Natural killer cell (primary cell): ENCODE measurements around the gene TMEM218. TPM values are rescaled to one million over a fixed set of nuclear protein-coding genes. Genes with fewer than 3 reads are reported as not detected.

Experiments
- ATAC-seq, 3 donors: fragments of 150-1000 bp in 2 of 3; fragments of 200-7000 bp in 1 of 3; cut with Tn5 transposase; 1 replicate in 1 of 3; 2 replicates in 2 of 3; pipeline ENCODE4 v1.10.0; 2021; ENCODE audit warnings: mild to moderate bottlenecking in 2 of 3, moderate library complexity in 2 of 3
- DNase-seq, 2 donors: peaks; one replicate each; pipeline versions ENCODE4 v3.0.0 to v3.0.0-alpha.2; 2013 to 2021; ENCODE audit warnings: mixed read lengths in 1 of 2
- H3K27ac ChIP-seq: one replicate; pipeline ENCODE4 v1.5.1; 2013; ENCODE audit warnings: mild to moderate bottlenecking, low read length
- H3K27me3 ChIP-seq: one replicate; pipeline ENCODE4 v1.6.1; 2013; ENCODE audit warnings: low read length; ENCODE audit not compliant: control insufficient read depth, insufficient read depth
- H3K36me3 ChIP-seq: one replicate; pipeline ENCODE4 v1.6.1; 2013; ENCODE audit warnings: low read length; ENCODE audit not compliant: control insufficient read depth, insufficient read depth
- H3K4me1 ChIP-seq: one replicate; pipeline ENCODE4 v1.6.1; 2013; ENCODE audit warnings: low read length; ENCODE audit not compliant: control insufficient read depth, insufficient read depth
- H3K4me3 ChIP-seq: one replicate; pipeline ENCODE4 v1.5.1; 2013; ENCODE audit warnings: low read length
- H3K9me3 ChIP-seq: one replicate; pipeline ENCODE4 v1.6.1; 2013; ENCODE audit warnings: low read length; ENCODE audit not compliant: control insufficient read depth, insufficient read depth
- H3K27ac Mint-ChIP-seq, 2 donors: one replicate each; pipeline ENCODE4 v1.8.0; 2022; ENCODE audit warnings: mild to moderate bottlenecking in 2 of 2, mixed read lengths in 2 of 2, moderate library complexity in 1 of 2
- H3K27me3 Mint-ChIP-seq, 2 donors: one replicate each; pipeline ENCODE4 v1.8.0; 2022; ENCODE audit warnings: low read depth in 2 of 2, mixed read lengths in 2 of 2
- H3K36me3 Mint-ChIP-seq: one replicate; pipeline ENCODE4 v1.8.0; 2022; ENCODE audit warnings: mixed read lengths
- H3K4me1 Mint-ChIP-seq, 2 donors: one replicate each; pipeline ENCODE4 v1.8.0; 2022; ENCODE audit warnings: mixed read lengths in 2 of 2
- H3K4me3 Mint-ChIP-seq: one replicate; pipeline ENCODE4 v1.8.0; 2022; ENCODE audit warnings: mild to moderate bottlenecking, moderate library complexity, mixed read lengths
- H3K9me3 Mint-ChIP-seq, 2 donors: one replicate each; pipeline ENCODE4 v1.8.0; 2022; ENCODE audit warnings: mixed read lengths in 2 of 2
- CTCF ChIP-seq: fragments of 200-600 bp; IDR thresholded peaks from one replicate; pipeline ENCODE4 v1.8.0; 2022; ENCODE audit warnings: antibody characterized with exemption
- whole genome bisulfite sequencing: methylation state at CpG from one replicate; pipeline ENCODE4 v1.1.7; 2013; ENCODE audit warnings: missing lambda C conversion rate; ENCODE audit not compliant: insufficient coverage; 5-methylcytosine and 5-hydroxymethylcytosine counted together
- intact Hi-C: fragments of 100-400 bp; cut with micrococcal nuclease; formaldehyde crosslinking; loops from one replicate; pipeline ENCODE4 v1.14.2; 2022
- total RNA-seq, 4 donors: library from RNA; stranded (reverse); fragments of 120-200 nt in 1 of 4; gene quantifications; one replicate each; pipeline versions ENCODE4 v1.2.3 to v1.2.4, GENCODE V29; 2013 to 2022

Gene TMEM218
- total RNA-seq, 3 donors from 2014 or later (not counting 1 experiment from before 2014, with no cell fraction given): 10.0 to 14.2 (median 12.1) TPM

DNA sequence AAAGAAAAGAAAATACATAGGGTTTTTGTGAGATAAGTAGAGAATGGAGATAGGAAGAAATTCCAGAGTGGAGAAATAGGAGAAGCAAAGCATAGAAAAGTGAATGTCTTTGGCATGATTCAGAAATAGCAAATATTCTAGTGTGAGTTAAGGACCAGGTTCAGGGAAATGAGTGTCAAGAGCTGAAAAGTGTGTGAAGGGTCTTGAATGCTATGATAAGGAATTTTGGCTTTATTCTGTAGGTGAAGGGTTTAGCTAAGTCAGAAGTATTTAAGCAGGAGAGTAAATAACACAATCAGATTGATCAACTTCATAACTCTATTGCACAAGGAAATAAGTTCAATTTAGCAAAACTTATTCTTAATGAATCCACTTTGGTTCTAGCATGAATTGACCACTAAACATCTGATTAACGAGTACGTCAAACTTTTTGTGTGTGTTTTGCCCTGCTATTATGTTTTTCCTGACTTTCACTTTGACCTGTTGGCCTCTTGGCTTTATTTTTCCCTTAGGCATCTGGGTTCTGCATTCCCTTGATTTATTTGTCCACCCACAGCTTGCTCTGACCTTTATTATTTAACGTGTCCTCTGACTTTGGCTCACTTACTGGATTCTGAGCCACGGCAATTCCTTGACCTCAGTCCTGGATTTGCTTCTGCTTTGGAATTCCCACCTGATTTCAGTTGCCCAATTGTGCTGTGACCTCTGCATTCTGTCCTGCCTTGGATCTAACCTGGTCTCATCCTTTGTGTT lies 11.9 kb upstream of the TMEM218 start:
- H3K4me3 ChIP-seq: no peak overlapping the region
- H3K27ac ChIP-seq: no peak overlapping the region
- H3K36me3 Mint-ChIP-seq: no peaks in the 10 kb centered on the region
- no peaks in the 10 kb centered on the region for H3K9me3 Mint-ChIP-seq
- intact Hi-C loops: no loop called here
- H3K4me3 Mint-ChIP-seq: no peak overlapping the region
- DNase-seq (no peak), ATAC-seq (no peak)
- H3K4me1 Mint-ChIP-seq: peaks cover 0 to 9% of the 10 kb centered on the region in 2 donors
- no peaks in the 10 kb centered on the region for H3K9me3 ChIP-seq
- TF ChIP-seq CTCF: no peak
- WGBS: 95% methylated on average over 4 of the region's 4 CpGs
- no peak overlapping the region for H3K27ac Mint-ChIP-seq
- H3K27me3 ChIP-seq: no peaks in the 10 kb centered on the region
- H3K27me3 Mint-ChIP-seq: peaks cover 31 to 64% of the 10 kb centered on the region in 2 donors
- no peaks in the 10 kb centered on the region for H3K4me1 ChIP-seq
- no peaks in the 10 kb centered on the region for H3K36me3 ChIP-seq

DNA sequence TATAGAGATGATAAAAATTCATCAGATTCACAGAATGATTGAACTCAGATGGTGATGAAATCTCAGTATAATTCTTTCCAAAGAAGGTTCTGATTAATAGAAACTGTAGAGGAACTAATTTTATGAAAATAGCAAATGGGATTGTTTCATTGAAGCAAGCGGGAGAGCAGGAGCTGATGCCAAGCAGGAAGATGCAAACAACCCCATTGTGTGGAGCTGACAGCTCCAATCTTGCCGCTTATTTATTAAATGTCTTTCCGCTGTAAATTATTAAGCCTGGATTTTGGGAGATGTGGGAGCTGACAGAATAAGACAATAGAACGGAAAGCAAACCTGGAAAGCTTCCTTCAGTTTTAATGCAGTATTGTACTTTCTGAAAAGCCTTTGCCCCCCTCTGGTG lies 6.0 kb upstream of the TMEM218 start:
- H3K9me3 Mint-ChIP-seq: no peaks in the 10 kb centered on the region
- no peak overlapping the region for H3K4me3 ChIP-seq
- intact Hi-C loops: loop anchor here (10.0 kb wide), 1 partner anchor 477 kb away; the partner anchor contains the start of gene STT3A
- no peak overlapping the region for H3K27ac Mint-ChIP-seq
- no peaks in the 10 kb centered on the region for H3K36me3 Mint-ChIP-seq
- peaks cover 0 to under 1% of the 10 kb centered on the region in 2 donors for H3K4me1 Mint-ChIP-seq
- ATAC-seq (no peak), DNase-seq (no peak)
- no peak overlapping the region for H3K27ac ChIP-seq
- no peaks in the 10 kb centered on the region for H3K36me3 ChIP-seq
- no peaks in the 10 kb centered on the region for H3K27me3 ChIP-seq
- no peak overlapping the region for H3K4me3 Mint-ChIP-seq
- H3K9me3 ChIP-seq: no peaks in the 10 kb centered on the region
- no peak for TF ChIP-seq CTCF
- H3K27me3 Mint-ChIP-seq: peaks cover 20 to 63% of the 10 kb centered on the region in 2 donors
- WGBS: 73% methylated on average over 4 of the region's 4 CpGs
- no peaks in the 10 kb centered on the region for H3K4me1 ChIP-seq

DNA sequence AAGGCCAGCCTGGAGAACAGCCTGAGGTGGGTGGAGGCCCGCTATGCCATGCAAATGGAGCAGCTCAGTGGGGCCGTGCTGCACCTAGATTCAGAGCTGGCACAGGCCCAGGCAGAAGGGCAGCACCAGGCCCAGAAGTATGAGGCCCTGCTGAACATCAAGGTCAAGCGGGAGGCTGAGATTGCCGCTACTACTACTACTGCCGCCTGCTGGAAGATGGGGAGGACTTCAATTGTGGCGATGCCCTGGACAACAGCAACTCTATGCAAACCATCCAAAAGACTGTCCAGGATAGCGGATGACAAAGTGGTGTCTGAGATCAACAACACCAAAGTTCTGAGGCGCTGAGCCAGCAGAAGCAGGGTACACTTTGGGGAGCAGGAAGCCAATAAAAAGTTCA lies 3.1 kb upstream of the TMEM218 start:
- Histone ChIP-seq H3K36me3 (no peaks in the 10 kb centered on the region), H3K27ac (no peak overlapping the region), H3K4me3 (no peak overlapping the region), H3K27me3 (no peaks in the 10 kb centered on the region), H3K4me1 (peaks cover 14% of the 10 kb centered on the region), H3K9me3 (no peaks in the 10 kb centered on the region)
- TF ChIP-seq CTCF: no peak
- no peak for DNase-seq
- Mint-ChIP-seq H3K4me3 (no peak overlapping the region), H3K9me3 (no peaks in the 10 kb centered on the region), H3K27me3 (peaks cover 13 to 34% of the 10 kb centered on the region in 2 donors), H3K27ac (no peak overlapping the region), H3K4me1 (peaks cover 17 to 23% of the 10 kb centered on the region in 2 donors), H3K36me3 (no peaks in the 10 kb centered on the region)
- WGBS: 79% methylated on average over 8 of the region's 8 CpGs
- intact Hi-C loops: loop anchor here (5.0 to 10.0 kb wide), 2 partner anchors 398 to 480 kb away; partner anchors contain the start of gene STT3A
- ATAC-seq: no peak
